HG03064 (cell line): ENCODE measurements around the gene SOX30.
A peak's percentile ranks its signal among the peaks of the same experiment; 100 is the strongest.

Source experiments
- ATAC-seq: cut with Tn5 transposase; IDR thresholded peaks from one replicate; pipeline ENCODE4 v1.9.1; 2021; ENCODE audit warnings: low read depth; ENCODE audit not compliant: unreplicated experiment

SOX30 gene

DNA sequence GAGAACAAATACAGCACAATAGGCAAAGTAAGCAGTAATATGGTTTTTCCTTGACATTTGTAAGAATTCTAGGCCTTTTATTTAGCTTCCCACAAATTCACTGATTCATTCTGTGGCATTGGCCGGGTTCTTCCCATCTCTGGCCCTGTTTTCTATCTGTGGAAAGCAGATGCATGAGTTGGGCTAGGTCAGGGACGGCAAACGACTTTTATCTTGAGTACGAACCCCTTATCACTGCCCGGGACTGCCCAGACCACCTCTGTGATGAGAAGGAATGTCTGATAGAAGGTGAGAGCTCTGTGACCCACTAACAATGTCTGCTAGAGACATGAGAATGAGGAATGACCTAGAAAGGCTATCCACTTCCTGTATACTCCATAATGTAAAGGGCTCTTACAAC, 41.2 kb downstream of the SOX30 start:
- ATAC-seq, result no peak

DNA sequence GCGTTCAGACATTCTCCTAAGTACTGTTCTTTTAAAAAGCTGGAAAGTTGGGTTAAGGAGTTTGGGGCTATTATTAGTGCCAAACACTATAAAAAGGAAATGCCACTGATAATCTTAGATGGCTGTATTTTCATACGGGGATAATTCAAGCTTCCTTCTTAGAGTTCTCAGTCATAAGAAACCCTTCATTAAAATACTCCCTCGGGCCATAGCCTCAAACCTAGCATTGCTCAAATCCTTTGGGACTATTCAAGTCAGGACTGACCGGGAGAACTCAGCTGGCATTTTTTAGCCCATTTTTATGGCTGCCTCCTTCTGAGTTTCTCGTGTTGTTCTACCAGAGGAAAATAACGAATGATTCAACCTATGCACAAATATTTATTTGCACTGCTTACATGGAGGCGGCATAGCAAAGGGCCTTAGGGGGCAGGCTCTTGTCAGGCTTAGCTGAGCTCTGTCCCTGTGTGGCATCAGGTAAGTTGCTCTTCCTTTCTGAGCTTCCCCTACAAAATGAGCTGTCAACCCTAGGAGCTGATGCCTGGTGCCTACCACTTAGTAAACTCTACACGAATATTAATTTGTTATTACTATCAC, 43.2 kb downstream of the SOX30 start:
- ATAC-seq, result no peak

- no peak for ATAC-seq
Observed at GRCh38 chr5:157607371-157608161, 44.7 kb downstream of the SOX30 start.

DNA sequence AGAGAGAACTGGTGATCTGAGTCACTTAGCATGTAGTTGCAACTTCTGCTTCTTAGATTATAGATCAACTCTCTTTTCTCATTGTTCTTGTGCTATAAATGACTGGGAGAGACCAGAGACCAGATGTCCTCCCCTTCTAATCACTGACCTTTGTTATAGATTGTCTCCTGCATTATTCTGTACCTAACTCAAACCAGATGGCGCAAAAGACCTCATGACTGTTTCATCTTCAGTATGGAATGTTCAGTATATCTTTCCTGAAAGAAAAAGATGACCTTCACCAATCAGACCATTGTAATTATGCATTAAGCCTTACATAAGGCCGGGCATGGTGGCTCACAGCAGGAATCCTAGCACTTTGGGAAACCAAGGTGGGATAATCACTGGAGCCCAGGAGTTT, 46.2 kb downstream of the SOX30 start:
- no peak for ATAC-seq

GRCh38 chr5:157603333-157604190, 48.7 kb downstream of the SOX30 start:
- ATAC-seq, result no peak

DNA sequence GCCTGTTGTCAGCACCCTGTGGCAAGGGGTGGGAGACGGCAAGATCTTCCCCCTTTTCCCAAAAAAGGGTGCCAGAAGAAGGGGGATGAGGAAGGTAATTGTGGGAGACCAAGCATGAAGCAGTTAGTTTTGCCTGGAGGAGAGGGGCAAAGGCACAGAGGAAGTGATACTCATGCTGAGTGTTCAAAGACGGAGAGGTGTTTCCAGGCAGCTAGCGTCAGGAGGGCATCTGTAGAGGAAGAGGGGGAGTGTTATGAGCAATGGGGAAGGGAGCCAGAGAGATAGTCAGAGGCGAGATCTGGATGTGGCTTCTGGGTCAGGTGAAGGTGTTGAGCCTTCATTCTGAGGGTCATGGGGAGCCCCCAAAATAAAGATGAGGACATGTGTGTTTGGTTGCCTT, 49.7 kb downstream of the SOX30 start:
- peak; percentile 56 for ATAC-seq

- ATAC-seq, result no peak
Observed at GRCh38 chr5:157600252-157600651, 52.0 kb downstream of the SOX30 start.

- no peak for ATAC-seq
Observed at GRCh38 chr5:157599565-157599964, 52.7 kb downstream of the SOX30 start.

- ATAC-seq, result peak; percentile 29
Observed at GRCh38 chr5:157598350-157598936, 53.8 kb downstream of the SOX30 start.

- no peak for ATAC-seq
Observed at GRCh38 chr5:157597277-157597676, 55.0 kb downstream of the SOX30 start.

DNA sequence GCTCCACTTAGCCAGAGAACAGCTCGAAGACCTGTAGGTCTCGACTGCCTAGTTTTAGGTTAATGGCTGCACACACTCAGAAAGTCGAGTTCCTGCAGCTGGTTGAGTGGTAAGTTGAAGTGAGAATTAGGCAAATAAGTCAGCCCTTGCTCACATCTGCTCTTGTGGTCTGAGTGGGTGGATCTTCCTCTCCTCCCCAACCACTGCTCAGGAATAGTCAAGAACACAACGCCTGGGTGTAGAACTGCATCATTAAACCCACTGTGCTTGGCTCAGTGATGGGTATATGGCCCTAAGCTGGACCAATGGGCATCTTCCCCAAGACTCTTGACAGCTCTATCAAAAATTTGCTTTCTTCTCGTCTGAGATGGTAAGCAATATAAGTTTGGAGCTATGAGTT, 55.8 kb downstream of the SOX30 start:
- peak; percentile 72 for ATAC-seq

DNA sequence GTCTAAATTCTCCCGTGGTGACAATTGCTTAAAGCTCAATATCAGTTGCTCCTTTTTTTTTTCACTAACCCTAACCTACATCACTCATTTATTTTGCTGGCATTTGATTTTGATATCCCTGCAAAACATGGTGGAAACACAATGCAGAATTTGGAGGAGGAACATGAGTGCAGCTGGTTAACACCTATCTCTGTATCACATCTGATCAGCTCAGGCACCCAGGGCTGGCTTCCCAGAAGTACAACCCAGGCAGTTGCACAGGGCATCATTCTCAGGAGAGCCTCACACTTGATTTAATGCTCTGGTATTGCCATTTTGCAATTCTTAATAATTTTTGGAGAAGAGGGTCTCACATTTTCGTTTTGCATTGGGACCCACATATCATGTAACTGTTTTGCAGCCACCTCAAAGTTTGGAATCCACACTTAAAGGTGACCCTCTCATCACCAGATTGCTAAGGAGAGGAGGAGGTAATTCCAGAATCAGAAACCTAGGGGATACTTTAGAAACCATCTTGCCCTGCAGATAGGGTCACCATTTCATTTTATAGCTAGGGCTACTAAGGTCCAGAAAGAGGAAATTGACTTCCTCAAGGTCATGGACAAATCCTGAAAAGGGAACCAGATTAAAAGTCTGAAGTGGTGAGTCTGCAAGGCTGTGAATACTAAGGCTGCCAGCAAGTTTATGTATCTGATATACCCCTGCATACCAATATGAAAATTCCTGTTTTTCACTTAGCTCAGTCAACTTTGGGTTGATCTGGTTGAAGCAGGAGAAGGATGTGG, 57.4 kb downstream of the SOX30 start:
- ATAC-seq, result no peak

DNA sequence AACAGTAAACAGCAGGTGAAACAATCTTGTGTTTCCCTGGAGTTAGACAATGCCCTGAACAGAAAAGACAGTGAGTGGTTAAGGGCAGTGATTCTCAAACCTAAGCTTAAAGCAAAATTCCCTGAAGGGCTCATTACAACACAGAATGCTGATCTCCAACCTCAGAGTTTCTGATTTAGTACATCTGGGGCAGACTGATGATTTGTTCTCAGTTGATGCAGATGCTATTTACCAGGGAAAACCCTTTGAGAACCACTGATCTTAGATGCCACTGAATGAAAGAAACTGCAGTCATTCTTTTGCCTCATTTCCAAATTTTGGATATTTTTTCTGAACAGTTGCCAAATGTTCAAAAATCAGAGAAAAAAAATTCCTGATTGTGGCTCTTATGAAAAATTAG, 58.0 kb downstream of the SOX30 start:
- no peak for ATAC-seq

DNA sequence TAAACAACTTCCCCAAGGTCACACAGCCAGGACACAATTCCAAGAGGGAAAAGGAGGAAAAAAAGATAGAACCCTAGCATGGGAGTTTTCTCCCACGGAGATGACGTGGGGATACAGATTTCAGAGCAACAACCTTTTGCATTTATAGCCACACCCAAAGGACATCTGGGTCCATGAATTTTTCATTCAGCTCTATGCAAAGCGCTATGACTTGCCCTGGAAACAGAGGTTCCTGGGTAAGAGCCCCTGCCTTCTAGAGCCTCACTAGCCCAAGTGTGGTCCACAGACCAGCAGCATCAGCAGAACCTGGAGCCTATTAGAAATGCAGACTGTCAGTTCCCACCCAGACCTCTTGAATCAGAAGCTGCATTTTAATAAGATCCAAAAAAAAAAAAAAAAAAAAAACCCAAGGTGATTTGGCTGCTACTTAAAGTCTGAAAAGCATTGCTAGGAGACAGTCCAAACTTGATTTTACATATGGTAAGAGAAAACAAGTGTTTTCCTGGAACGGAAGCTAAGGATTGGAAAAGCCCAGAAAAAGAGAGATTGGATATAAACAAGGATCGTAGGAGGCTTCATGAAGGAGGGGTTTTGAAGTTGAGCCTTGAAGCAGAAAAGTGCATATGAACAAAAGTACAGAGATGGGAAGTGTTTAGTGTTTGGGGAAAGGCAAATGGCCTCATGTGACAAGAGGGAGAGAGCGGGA, 59.0 kb downstream of the SOX30 start:
- no peak for ATAC-seq

GRCh38 chr5:157592594-157592993, 59.6 kb downstream of the SOX30 start:
- ATAC-seq, result no peak

DNA sequence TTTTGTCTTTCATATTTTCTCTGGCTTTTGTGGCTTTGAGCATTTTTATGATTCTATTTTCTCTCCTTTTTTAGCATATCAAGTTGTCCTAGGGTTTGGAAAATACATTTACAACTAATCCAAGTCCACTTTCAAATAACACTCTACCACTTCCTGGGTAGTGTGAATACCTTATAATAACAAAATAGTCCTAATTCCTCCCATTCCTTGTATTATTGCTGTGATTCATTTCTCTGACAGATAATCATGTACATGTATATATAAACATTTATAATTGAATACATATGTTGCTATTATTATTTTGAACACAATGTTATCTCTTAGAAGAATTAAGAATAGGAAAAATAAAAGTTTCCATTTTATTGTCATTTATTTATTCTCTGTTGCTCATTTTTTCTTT, 61.8 kb downstream of the SOX30 start:
- no peak for ATAC-seq

- ATAC-seq, result no peak
Observed at GRCh38 chr5:157584628-157585027, 67.6 kb downstream of the SOX30 start.

- ATAC-seq, result no peak
Observed at GRCh38 chr5:157582731-157583620, 69.3 kb downstream of the SOX30 start.

GRCh38 chr5:157581901-157582300, 70.3 kb downstream of the SOX30 start:
- no peak for ATAC-seq
